GM15510 (cell line): Measurements from ENCODE around the gene FAM89B.

Experiments used
- POLR2A ChIP-seq: IDR thresholded peaks from 3 replicates; pipeline ENCODE4 v1.6.1; 2011; ENCODE audit warnings: borderline replicate concordance; ENCODE audit not compliant: insufficient read length; ENCODE audit errors: extremely low read depth

Gene FAM89B

GRCh38 chr11:65586247-65586630 is 13.9 kb downstream of the FAM89B start:
- no peak for TF ChIP-seq POLR2A

GRCh38 chr11:65586676-65587075 is 14.3 kb downstream of the FAM89B start:
- TF ChIP-seq POLR2A = no peak

GRCh38 chr11:65588199-65589054 is 16.1 kb downstream of the FAM89B start:
- no peak for TF ChIP-seq POLR2A

GRCh38 chr11:65589444-65590239 is 17.3 kb downstream of the FAM89B start:
- no peak for TF ChIP-seq POLR2A

DNA sequence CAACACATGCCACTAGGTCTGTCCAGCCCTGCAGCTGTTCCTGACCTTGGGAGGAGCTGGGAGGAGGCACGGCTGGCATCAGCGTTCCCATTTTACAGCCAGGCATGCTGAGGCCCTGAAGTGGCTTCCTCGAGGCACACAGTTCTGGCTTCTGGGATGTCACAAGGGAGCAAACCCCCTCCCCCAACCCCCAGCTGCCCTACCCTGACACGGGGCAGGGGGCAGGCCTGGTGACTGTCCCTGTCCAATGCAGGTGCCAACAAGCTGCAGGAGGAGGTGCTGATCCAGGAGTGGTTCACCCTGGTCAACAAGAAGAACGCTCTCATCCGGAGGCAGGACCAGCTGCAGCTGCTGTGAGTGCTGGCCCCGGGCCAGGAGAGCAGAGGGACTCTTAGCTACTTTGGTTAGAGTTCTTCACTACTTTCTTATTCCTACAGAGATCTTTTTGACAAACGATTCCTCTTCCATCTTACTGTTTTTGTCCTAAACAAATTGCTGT is 18.0 kb downstream of the FAM89B start:
- no peak for TF ChIP-seq POLR2A

- TF ChIP-seq POLR2A = no peak
These were observed 19.9 kb downstream of the FAM89B start for GRCh38 chr11:65591939-65592857.

DNA sequence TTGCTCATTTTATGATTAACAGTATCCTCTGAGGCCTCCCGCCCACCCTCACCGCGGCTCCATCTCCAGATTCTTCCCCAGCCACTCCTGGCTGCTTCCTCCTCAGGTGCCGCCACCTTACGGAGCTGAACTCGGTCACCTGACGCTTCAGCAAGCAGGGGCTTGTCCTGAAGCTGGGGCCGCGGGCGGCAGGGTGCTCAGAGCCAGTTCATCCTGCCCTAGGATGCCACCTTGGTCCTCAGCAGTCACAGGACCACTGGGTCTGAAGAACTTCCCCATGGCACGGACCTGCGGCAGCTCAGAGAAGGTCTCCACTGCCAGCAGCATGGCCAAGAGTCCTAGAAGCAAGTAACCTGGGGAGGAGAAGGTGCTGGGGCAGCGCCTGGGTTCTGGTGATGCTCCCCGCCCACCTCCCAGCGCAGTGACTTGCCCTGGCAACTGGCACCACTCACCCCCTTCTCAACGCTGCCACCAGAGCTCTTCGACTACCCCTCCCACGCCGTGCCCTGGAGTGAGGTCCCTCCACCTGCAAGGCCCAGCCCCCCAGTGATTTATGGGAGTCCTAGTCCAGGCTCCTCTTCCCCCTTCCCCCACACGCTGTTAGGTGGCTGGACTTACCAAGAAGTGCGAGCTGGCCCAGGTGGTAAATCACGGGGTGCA is 20.6 kb downstream of the FAM89B start:
- TF ChIP-seq POLR2A = no peak

GRCh38 chr11:65593518-65594414 is 21.4 kb downstream of the FAM89B start:
- no peak for TF ChIP-seq POLR2A

DNA sequence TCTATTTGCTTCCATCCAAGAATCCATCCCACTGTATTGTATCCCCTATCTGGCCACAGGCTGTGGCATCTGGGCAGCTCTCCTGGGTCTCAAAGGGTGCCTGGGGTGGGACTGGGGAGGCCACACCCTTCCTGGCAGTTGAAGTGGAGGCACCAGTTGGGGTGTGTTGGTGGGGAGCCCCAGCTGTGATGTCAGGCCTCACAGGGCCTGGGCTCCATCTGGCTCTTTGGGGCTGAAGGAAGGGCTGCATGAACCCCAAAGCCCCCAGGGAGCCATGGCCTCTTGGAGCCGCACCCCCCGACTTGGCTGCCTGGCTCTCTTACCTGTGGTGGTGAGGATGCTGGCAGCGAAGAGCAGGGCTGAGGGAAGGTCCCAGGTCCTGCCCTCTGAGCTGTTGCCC is 22.8 kb downstream of the FAM89B start:
- no peak for TF ChIP-seq POLR2A

- no peak for TF ChIP-seq POLR2A
These were observed 23.4 kb downstream of the FAM89B start, which contains the start of gene KCNK7 for GRCh38 chr11:65595543-65596281. Gene KCNK7 (minus strand): TSS chr11:65595800. CDS start chr11:65595772, 28 bp downstream.

GRCh38 chr11:65596520-65596919 is 24.2 kb downstream of the FAM89B start:
- no peak for TF ChIP-seq POLR2A

DNA sequence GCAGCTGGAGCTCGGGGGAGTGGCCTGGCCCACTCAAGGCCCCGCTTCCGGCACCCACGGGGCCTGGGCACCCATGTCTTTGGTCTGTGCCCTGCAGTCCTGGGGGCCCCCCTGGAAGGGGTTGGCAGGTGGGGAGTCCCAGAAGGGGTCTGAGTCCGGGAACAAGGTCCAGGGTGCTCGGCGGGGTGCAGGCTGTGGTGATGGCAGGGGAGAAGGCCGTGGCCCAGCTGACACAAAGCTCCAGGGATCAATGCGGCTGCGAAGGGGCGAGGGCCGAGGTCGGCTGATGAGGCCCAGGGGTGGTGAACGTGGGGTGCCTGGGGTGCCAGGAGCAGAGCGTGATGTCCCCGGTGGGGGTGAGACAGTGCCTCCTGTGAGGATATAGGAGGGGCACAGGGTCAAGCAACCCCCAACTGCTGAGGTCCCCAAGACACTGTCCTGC is 25.9 kb downstream of the FAM89B start:
- TF ChIP-seq POLR2A = no peak
